ENCODE data around the gene CCDC33.

Gene CCDC33

DNA sequence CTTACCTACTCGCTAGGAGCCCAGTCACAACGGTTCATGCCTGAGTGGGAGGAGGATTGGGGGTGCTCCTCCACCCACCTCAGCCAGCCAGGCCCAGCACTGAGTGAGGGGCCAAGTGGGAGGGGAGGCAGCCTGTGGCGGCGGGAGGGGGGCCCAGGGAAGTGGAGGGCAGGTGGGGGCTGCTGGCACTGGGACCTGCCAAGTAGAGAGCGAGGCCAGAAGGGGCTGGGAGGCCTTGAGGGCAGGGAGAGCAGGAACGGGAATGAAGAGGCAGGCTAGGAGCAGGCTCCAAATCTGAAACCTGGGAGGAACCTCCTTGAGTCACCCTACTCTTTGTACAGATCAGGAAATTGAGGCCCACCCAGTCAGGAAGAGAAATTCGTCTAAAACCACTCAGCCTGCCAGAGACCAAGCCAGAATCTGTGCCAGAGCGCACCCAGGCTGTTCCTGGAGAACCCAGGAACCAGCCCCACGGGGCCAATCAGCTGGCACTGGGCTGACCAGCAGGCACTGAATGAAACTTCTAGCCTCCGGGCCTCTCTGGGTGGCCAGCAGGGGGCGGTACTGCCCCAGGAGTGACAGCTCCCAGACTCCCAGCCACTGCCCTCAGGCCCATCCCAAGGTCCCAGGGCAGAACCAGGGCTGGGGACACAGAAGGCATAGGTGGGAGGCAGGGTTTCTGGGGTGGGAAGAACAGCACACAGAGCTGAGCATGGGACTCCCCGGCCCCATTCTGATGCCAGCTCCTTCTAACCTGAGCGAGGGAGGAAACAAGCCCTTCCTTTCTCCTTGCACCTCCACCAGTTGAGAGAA lies 146.1 kb downstream of the CCDC33 start:
- DNase-seq (ENCODE audit: low spot score): peak; percentile 76

DNA sequence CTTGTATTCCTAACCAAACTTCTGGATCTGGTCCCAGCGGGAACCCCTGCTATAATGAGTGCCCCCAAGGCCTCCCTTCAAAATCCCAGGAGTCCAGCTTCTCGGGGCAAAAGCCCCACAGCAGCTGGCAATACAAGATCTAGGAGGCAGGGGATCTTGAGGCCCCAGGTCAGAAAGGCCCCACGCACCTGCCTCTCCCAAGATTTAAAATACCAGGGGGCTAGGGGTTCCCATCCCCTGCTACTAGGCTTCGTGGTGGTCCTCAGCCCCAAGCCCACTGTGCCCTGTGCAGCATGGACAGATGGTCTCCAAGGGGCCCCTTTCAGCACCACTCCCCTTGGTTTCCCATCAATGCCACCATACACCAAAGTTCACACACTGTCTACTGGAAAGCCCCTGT lies 147.2 kb downstream of the CCDC33 start:
- no peak for DNase-seq (ENCODE audit: low spot score)

DNA sequence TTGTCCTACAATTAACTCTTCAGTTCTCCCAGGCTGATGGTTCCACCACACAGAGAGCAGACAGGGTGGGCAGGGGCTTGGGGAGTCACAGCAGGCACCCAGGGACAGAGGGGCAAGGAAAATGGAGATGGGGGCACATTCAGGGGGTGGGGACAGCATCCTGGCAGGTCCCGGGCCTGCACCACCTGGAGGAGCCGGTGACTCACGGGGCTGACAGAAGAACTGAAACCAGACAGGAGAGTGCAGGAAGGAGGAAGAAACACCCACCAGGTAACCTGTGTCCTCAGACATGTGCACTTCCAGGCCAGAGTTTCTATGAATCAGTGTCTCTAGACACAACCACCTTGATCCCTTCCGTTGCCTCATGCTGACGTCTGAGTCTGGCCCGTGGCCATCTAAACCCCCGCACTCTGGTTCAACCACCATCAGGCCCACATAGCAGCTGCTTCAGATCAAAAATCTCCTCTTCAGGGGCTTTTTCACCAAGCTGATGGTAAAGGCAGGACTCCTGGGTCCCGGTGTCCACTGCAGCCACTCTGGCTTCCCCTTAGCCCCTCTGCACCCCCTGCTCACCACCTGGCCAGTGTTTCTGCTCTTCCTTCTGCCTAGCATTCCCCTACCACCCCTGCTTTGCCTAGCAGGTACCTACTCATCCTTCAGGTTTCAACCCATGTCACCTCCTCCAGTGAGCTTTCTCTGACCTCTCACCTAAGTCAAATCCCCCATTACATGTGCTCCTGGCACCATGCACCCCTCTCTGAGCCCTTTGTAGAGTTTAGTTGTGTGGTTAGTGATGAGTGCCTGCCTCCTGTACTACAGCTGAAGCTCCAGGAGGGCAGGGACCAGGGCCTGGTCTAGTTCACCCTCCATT lies 147.8 kb downstream of the CCDC33 start:
- peak; percentile 58 for DNase-seq (ENCODE audit: low spot score)

DNA sequence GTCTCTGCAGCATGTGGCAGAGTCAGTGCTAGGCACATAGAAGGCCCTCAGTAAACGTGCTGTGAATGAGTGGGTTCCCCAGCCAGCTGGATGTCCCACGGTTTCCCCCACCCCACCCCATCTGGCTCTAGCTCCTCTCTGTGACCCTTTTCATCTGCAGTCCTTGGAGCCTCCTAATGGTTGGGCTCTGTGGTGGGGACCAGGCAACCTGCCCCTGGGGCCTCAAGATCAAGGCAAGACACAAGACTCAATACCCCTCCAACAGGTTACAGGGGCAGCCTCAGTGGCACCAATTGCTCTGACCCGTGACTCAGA lies 148.4 kb downstream of the CCDC33 start:
- no peak for DNase-seq (ENCODE audit: low spot score)

DNA sequence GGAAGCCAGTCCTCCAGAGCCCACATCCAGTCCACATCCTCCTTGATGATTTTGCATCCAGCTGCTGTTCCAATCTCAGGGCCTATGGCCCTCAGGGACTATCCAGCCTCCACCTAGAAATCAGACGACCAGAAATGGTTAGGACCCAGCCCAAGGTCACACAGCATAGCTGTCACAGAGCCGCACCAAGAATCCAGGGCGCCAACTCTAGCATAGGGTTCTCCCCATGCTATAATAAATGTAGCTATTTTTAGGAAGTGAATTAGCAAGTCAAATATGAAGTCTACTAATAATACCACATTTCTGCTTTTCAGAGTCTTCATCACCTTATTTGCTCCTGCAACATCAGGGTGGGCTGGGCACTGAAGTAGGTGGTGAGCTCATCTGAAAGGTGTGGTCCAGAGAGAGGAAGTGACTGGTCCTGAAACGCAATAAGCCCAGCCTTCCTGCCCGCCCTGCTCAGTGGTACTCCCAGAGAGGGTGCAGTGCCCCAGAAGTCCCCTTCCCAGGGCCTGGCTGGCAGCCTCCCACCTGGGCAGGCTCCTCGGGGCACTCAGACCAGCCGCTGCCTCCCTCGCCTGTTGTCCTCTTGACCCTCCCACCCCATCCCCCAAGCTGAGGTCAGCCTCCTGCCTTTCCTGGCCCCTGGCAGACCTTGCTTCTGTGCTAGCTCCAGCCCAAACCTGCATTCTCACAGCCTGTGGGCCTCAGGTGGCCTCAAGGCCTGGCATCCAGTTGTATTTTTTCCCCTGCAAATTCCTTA lies 148.9 kb downstream of the CCDC33 start:
- DNase-seq (ENCODE audit: low spot score): peak; percentile 56

DNA sequence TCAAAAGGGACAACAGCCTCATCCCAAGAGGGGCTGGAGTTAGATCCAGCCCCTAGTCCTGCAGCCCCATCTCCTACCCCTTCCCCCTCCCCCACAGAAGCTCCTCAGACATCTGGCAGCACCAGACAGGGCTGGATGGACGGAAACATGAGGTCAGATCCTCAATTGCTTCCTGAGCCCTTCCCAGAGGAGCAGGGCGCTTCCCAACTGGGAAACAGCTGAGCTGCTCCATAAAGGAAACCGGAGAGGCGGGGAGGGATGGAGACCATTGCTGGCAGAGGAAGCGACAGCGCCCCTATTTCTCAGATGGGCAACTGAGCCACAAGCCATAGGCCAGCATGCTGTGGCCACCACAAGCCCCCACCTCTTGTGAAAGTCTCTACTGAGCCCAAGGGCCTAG lies 149.6 kb downstream of the CCDC33 start:
- DNase-seq (ENCODE audit: low spot score): no peak
